K562 (cell line): ENCODE data around the gene TMEM204. TPM values are rescaled to one million over a fixed set of nuclear protein-coding genes. Genes with fewer than 3 reads are reported as not detected.

ENCODE experiments used
- ATAC-seq: fragments of 200-7000 bp; cut with Tn5 transposase; 3 replicates; pipeline ENCODE4 v1.9.1; 2020; ENCODE audit warnings: moderate library complexity
- BruUV-seq: library from RNA; stranded (reverse); fragments of 400-500 nt; replicated peaks from 2 replicates; lab custom pipeline; 2021; lab: Mats Ljungman, UMichigan
- CTCF ChIA-PET: fragments of 300-600 bp; formaldehyde crosslinking; extraction: SDS; loops from one replicate; lab custom pipeline; 2021; ENCODE audit warnings: low intra/inter-chr PET ratio; lab: Yijun Ruan, JAX
- POLR2A ChIA-PET: fragments of 300-600, 350-650 bp; sonication (Branson Sonifier 250); formaldehyde crosslinking; extraction: SDS; loops from one replicate; lab custom pipeline; 2021; ENCODE audit warnings: antibody characterized with exemption, inconsistent platforms; lab: Yijun Ruan, JAX
- DNase-seq, 4 experiments: peaks; one replicate each; pipeline versions ENCODE4 v3.0.0 to v3.0.0-alpha.2; 2011 to 2018; ENCODE audit warnings: low spot score in 3 of 4, mixed read lengths in 3 of 4; ENCODE audit errors: extremely low read depth in 1 of 4
- FAIRE-seq: peaks from 2 replicates; lab custom pipeline; 2011; peaks lifted over from hg19 to GRCh38; lab: Jason Lieb, UNC
- H2AFZ ChIP-seq: 2 replicates; pipeline ENCODE4 v1.6.0; 2011; ENCODE audit warnings: low read depth, low read length, control low read depth, inconsistent platforms
- H3K27ac ChIP-seq: fragments of 200-600 bp; 3 replicates; pipeline ENCODE4 v1.8.0; 2011; ENCODE audit warnings: low read depth, mild to moderate bottlenecking, control low read depth, inconsistent platforms, low read length, moderate library complexity, mixed read lengths; ENCODE audit errors: extremely low read depth
- H3K27me3 ChIP-seq, 2 experiments: fragments of 300-600 bp in 1 of 2; 2 replicates in 1 of 2; 3 replicates in 1 of 2; pipeline versions ENCODE4 v1.6.0 to v1.8.0; 2011; ENCODE audit warnings: inconsistent platforms in 2 of 2, low read length in 2 of 2, mild to moderate bottlenecking in 1 of 2, mixed read lengths in 1 of 2, moderate library complexity in 1 of 2; ENCODE audit not compliant: control insufficient read depth in 2 of 2, insufficient read depth in 2 of 2
- H3K36me3 ChIP-seq: fragments of 300-600 bp; 3 replicates; pipeline ENCODE4 v1.8.0; 2011; ENCODE audit warnings: mild to moderate bottlenecking, low read length, inconsistent platforms; ENCODE audit not compliant: control insufficient read depth, insufficient read depth
- H3K4me1 ChIP-seq, 2 experiments: fragments of 200-600 bp in 1 of 2; replicated peaks in 1 of 2; 2 replicates in 1 of 2; 3 replicates in 1 of 2; pipeline versions ENCODE4 v1.5.1 to v1.8.0; 2011; ENCODE audit warnings: inconsistent platforms in 2 of 2, low read length in 2 of 2, mild to moderate bottlenecking in 1 of 2, mixed read lengths in 1 of 2, moderate library complexity in 1 of 2; ENCODE audit not compliant: control insufficient read depth in 2 of 2, insufficient read depth in 2 of 2
- H3K4me2 ChIP-seq: 2 replicates; pipeline ENCODE4 v1.6.1; 2011; ENCODE audit warnings: low read length, control low read depth, inconsistent platforms, mixed read lengths; ENCODE audit not compliant: insufficient read depth
- H3K4me3 ChIP-seq: fragments of 200-600 bp; sonication (generic), shearing (Covaris generic); 2 replicates; pipeline ENCODE4 v1.5.1; 2016; ENCODE audit warnings: control low read depth, inconsistent platforms
- H3K79me2 ChIP-seq: fragments of 200-600 bp; 3 replicates; pipeline ENCODE4 v1.8.0; 2011; ENCODE audit warnings: low read length, inconsistent platforms; ENCODE audit not compliant: control insufficient read depth, insufficient read depth
- H3K9ac ChIP-seq, 2 experiments: 2 replicates each; pipeline versions ENCODE4 v1.6.0 to v1.6.1; 2011; ENCODE audit warnings: low read depth in 2 of 2, low read length in 2 of 2, control low read depth in 1 of 2, inconsistent platforms in 1 of 2, mild to moderate bottlenecking in 1 of 2, mixed read lengths in 1 of 2; ENCODE audit not compliant: insufficient read depth in 1 of 2
- H3K9me1 ChIP-seq: one replicate; pipeline ENCODE4 v1.6.0; 2011; ENCODE audit warnings: inconsistent platforms, mild to moderate bottlenecking, low read length, moderate library complexity; ENCODE audit not compliant: control insufficient read depth, insufficient read depth
- H3K9me3 ChIP-seq: replicated peaks from 2 replicates; pipeline ENCODE4 v1.5.1; 2011; ENCODE audit warnings: low read depth, low read length, inconsistent platforms; ENCODE audit not compliant: control insufficient read depth, insufficient read depth
- H4K20me1 ChIP-seq: replicated peaks from 2 replicates; pipeline ENCODE4 v1.6.1; 2011; ENCODE audit warnings: low read length, inconsistent platforms, mixed read lengths; ENCODE audit not compliant: control insufficient read depth, insufficient read depth
- C11orf30 ChIP-seq: fragments of 450-650 bp; IDR thresholded peaks from 2 replicates; pipeline ENCODE4 v1.6.1; 2016; ENCODE audit warnings: low read depth, mild to moderate bottlenecking
- CREBBP ChIP-seq: IDR thresholded peaks from one replicate; pipeline ENCODE4 v1.6.1; 2012; ENCODE audit warnings: low read depth, mild to moderate bottlenecking, control low read depth, inconsistent platforms, low read length
- EHMT2 ChIP-seq: fragments of 450-650 bp; IDR thresholded peaks from 2 replicates; pipeline ENCODE4 v1.6.1; 2018; ENCODE audit warnings: antibody characterized with exemption
- FOXJ3 ChIP-seq: sonication (generic); formaldehyde crosslinking; IDR thresholded peaks from 2 replicates; pipeline ENCODE4 v1.4.0; 2020; ENCODE audit warnings: mild to moderate bottlenecking, missing genetic modification reagents
- GTF2E2 ChIP-seq: fragments of 200-800 bp; sonication (Bioruptor generic); IDR thresholded peaks from 2 replicates; pipeline ENCODE4 v1.6.1; 2016; ENCODE audit warnings: missing genetic modification characterization, missing compliant biosample characterization
- HIVEP1 ChIP-seq: fragments of 250-450 bp; sonication (Bioruptor Pico); IDR thresholded peaks from 2 replicates; pipeline ENCODE4 v1.4.0; 2020; ENCODE audit warnings: mild to moderate bottlenecking
- NEUROD1 ChIP-seq: fragments of 150-350 bp; IDR thresholded peaks from 2 replicates; pipeline ENCODE4 v1.6.1; 2014; ENCODE audit warnings: borderline replicate concordance, low read length, low read depth; ENCODE audit not compliant: partially characterized antibody
- NR2C2 ChIP-seq, 2 experiments: fragments of 200-800 bp in 1 of 2; sonication (Bioruptor generic) in 1 of 2; sonication (generic) in 1 of 2; formaldehyde crosslinking in 1 of 2; IDR thresholded peaks; 2 replicates each; pipeline versions ENCODE4 v1.6.1 to v1.8.0; 2016 to 2022; ENCODE audit warnings: mild to moderate bottlenecking in 1 of 2, missing compliant biosample characterization in 1 of 2, missing genetic modification characterization in 1 of 2, missing genetic modification reagents in 1 of 2
- RAD21 ChIP-seq, 2 experiments: fragments of 250-450 bp in 1 of 2; fragments of 450-650 bp in 1 of 2; sonication (Bioruptor Pico) in 1 of 2; formaldehyde crosslinking in 1 of 2; IDR thresholded peaks in 1 of 2; conservative IDR thresholded peaks in 1 of 2; 2 replicates each; pipeline versions ENCODE4 v1.4.0 to v1.8.0; 2020 to 2022; ENCODE audit warnings: mild to moderate bottlenecking in 2 of 2, moderate library complexity in 1 of 2
- RBM15 ChIP-seq: fragments of 200-400 bp; formaldehyde crosslinking; IDR thresholded peaks from 2 replicates; pipeline ENCODE4 v1.6.1; 2018; ENCODE audit warnings: mild to moderate bottlenecking, low read length, moderate library complexity; ENCODE audit not compliant: insufficient read depth
- STAT5A ChIP-seq: IDR thresholded peaks from 2 replicates; pipeline ENCODE4 v1.6.1; 2012; ENCODE audit warnings: low read length, inconsistent platforms, borderline replicate concordance
- STAT5B ChIP-seq: fragments of 250-450 bp; sonication (Bioruptor Pico); IDR thresholded peaks from 2 replicates; pipeline ENCODE4 v1.8.0; 2021; ENCODE audit warnings: mild to moderate bottlenecking, inconsistent platforms
- ZNF146 ChIP-seq: IDR thresholded peaks from one replicate; pipeline ENCODE4 v1.6.1; 2018; ENCODE audit warnings: missing compliant biosample characterization; ENCODE audit not compliant: unreplicated experiment
- ZNF408 ChIP-seq: fragments of 250-450 bp; sonication (Bioruptor Pico); IDR thresholded peaks from 2 replicates; pipeline ENCODE4 v1.4.0; 2020; ENCODE audit warnings: low read depth, mild to moderate bottlenecking, moderate library complexity
- ZNF444 ChIP-seq: fragments of 250-450 bp; sonication (Bioruptor Pico); IDR thresholded peaks from 2 replicates; pipeline ENCODE4 v1.4.0; 2020; ENCODE audit warnings: mild to moderate bottlenecking, moderate library complexity
- ZNF766 ChIP-seq: fragments of 200-800 bp; sonication (Bioruptor generic); conservative IDR thresholded peaks from 2 replicates; pipeline ENCODE4 v1.6.1; 2016; ENCODE audit warnings: missing genetic modification characterization, missing compliant biosample characterization
- WGBS: fragments of 100-300 bp; shearing (Covaris generic); methylation state at CpG from one replicate; pipeline ENCODE4 v1.1.6; 2016; ENCODE audit warnings: low coverage, mixed read lengths; ENCODE audit not compliant: insufficient coverage; ENCODE audit errors: missing lambda C conversion rate; 5-methylcytosine and 5-hydroxymethylcytosine counted together
- in situ Hi-C: fragments of 300-500 bp; cut with MboI; formaldehyde crosslinking; loops from 4 replicates; pipeline ENCODE4 v1.15.0; 2018; ENCODE audit warnings: inconsistent platforms, mixed read lengths
- intact Hi-C: fragments of 100-400 bp; cut with micrococcal nuclease; formaldehyde crosslinking; loops from 2 replicates; pipeline ENCODE4 v1.14.2; 2022
- polyA plus RNA-seq, 8 experiments: library from polyadenylated mRNA; depleted of rRNA in 4 of 8; stranded (reverse) in 5 of 8; unstranded in 3 of 8; fragments of >200 nt; fragmentation: Nextera tagmentation in 2 of 8; fragmentation: Illumina TruSeq in 1 of 8; extraction: Ambion mirVana in 2 of 8; extraction: Trizol in 1 of 8; gene quantifications; 2 replicates each; pipeline versions ENCODE4 v1.2.1 to v1.2.3, GENCODE V29; 2011 to 2014; ENCODE audit warnings: inconsistent platforms in 1 of 8, missing spikeins in 1 of 8
- total RNA-seq, 7 experiments: library from RNA; depleted of rRNA in 6 of 7; stranded (reverse); fragments of >200 nt in 6 of 7; fragmentation: Illumina TruSeq in 2 of 7; extraction: Trizol in 2 of 7; gene quantifications; 2 replicates each; pipeline versions ENCODE4 v1.2.1 to v1.2.3, GENCODE V29; 2011 to 2021; ENCODE audit warnings: low replicate concordance in 1 of 7
- TF ChIP-seq, protein P1 (sequence below): fragments of 450-650 bp; formaldehyde crosslinking; IDR thresholded peaks from 2 replicates; pipeline ENCODE4 v1.4.0; 2022; ENCODE audit warnings: mild to moderate bottlenecking, moderate library complexity
- TF ChIP-seq, protein P2 (sequence below): fragments of 450-650 bp; formaldehyde crosslinking; IDR thresholded peaks from 2 replicates; pipeline ENCODE4 v1.4.0; 2020; ENCODE audit warnings: mild to moderate bottlenecking, mixed read lengths
- TF ChIP-seq, protein P3 (sequence below): fragments of 450-650 bp; formaldehyde crosslinking; IDR thresholded peaks from 2 replicates; pipeline ENCODE4 v1.4.0; 2020; ENCODE audit warnings: mild to moderate bottlenecking, moderate library complexity

The TMEM204 gene
- total and polyA plus RNA-seq, 9 of the 15 experiments (the other 6 are each of a cell fraction or from before 2014, with no cell fraction given): 0.04 to 0.18 TPM; not detected in 7

DNA sequence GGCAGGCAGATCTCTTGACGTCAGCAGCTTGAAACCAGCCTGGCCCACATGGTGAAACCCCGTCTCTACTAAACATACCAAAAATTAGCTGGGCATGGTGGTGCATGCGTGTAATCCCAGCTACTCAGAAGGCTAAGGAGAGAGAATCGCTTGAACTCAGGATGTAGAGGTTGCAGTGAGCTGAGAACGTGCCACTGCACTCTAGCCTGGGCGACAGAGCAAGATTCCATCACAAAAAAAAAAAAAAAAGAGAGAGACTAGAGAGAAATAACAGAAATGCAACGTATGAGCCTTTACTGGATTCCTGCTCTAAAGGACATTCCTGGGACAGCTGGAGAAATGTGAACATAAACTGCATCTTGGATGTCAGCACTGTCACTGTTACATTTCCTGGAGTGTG, 67.6 kb downstream of the TMEM204 start:
- DNase-seq: no peak
- intact Hi-C loops: no loop called here
- no peak overlapping the region for H2AFZ ChIP-seq
- no peak for FAIRE-seq
- no peak overlapping the region for H3K4me3 ChIP-seq
- CTCF ChIA-PET: no interaction called here
- no TSS peak for BruUV-seq
- in situ Hi-C loops: no loop called here
- H3K4me1 ChIP-seq: peaks cover 5 to 6% of the 10 kb centered on the region in 2 experiments; a peak in 2 of 5 replicates
- H3K9ac ChIP-seq: no peak overlapping the region
- H3K9me1 ChIP-seq: no peaks in the 10 kb centered on the region
- H3K36me3 ChIP-seq: peaks cover 1% of the 10 kb centered on the region; the same call in 1 of the 3 replicates
- H3K27me3 ChIP-seq: no peaks in the 10 kb centered on the region
- ATAC-seq: no peak
- POLR2A ChIA-PET: interaction anchor here (1.1 kb wide), 1 partner anchor 15 kb away, joined by 4 read pairs; no protein-coding TSS in a partner anchor
- WGBS: 48% methylated on average over 7 of the region's 7 CpGs
- no peaks in the 10 kb centered on the region for H3K9me3 ChIP-seq
- no peak overlapping the region for H3K4me2 ChIP-seq
- H4K20me1 ChIP-seq: no peaks in the 10 kb centered on the region
- H3K27ac ChIP-seq: no peak overlapping the region
- H3K79me2 ChIP-seq: no peaks in the 10 kb centered on the region
- TF ChIP-seq ZNF766 (CRISPR knock-in tag) (no peak), ZNF444 (CRISPR knock-in tag) (no peak), ZNF146 (CRISPR knock-in tag) (no peak), C11orf30 (no peak), STAT5B (CRISPR knock-in tag) (no peak), NEUROD1 (no peak), CREBBP (no peak), RAD21 (CRISPR knock-in tag; conservative IDR thresholded peaks at IDR 0.05 in 1 of 2, IDR thresholded peaks at IDR 0.05 in 1 of 2) (no peak), RBM15 (no peak), HIVEP1 (no peak), EHMT2 (no peak), NR2C2 (CRISPR knock-in tag; IDR thresholded peaks at IDR 0.05) (no peak), NR2C2 (tag; IDR thresholded peaks at IDR 0.05) (no peak), STAT5A (no peak), GTF2E2 (tag) (no peak), FOXJ3 (CRISPR knock-in tag) (no peak), ZNF408 (CRISPR knock-in tag) (no peak)
- TF ChIP-seq, protein P1, sequence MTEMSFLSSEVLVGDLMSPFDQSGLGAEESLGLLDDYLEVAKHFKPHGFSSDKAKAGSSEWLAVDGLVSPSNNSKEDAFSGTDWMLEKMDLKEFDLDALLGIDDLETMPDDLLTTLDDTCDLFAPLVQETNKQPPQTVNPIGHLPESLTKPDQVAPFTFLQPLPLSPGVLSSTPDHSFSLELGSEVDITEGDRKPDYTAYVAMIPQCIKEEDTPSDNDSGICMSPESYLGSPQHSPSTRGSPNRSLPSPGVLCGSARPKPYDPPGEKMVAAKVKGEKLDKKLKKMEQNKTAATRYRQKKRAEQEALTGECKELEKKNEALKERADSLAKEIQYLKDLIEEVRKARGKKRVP (CRISPR knock-in tag): no peak
- TF ChIP-seq, protein P2, sequence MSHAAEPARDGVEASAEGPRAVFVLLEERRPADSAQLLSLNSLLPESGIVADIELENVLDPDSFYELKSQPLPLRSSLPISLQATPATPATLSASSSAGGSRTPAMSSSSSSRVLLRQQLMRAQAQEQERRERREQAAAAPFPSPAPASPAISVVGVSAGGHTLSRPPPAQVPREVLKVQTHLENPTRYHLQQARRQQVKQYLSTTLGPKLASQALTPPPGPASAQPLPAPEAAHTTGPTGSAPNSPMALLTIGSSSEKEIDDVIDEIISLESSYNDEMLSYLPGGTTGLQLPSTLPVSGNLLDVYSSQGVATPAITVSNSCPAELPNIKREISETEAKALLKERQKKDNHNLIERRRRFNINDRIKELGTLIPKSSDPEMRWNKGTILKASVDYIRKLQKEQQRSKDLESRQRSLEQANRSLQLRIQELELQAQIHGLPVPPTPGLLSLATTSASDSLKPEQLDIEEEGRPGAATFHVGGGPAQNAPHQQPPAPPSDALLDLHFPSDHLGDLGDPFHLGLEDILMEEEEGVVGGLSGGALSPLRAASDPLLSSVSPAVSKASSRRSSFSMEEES (CRISPR knock-in tag): no peak
- TF ChIP-seq, protein P3, sequence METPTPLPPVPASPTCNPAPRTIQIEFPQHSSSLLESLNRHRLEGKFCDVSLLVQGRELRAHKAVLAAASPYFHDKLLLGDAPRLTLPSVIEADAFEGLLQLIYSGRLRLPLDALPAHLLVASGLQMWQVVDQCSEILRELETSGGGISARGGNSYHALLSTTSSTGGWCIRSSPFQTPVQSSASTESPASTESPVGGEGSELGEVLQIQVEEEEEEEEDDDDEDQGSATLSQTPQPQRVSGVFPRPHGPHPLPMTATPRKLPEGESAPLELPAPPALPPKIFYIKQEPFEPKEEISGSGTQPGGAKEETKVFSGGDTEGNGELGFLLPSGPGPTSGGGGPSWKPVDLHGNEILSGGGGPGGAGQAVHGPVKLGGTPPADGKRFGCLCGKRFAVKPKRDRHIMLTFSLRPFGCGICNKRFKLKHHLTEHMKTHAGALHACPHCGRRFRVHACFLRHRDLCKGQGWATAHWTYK (CRISPR knock-in tag): no peak
